A673 (cell line): ENCODE measurements around the gene RASA2.

Source experiments
- EZH2 ChIP-seq: fragments of 200-600 bp; sonication (generic); IDR thresholded peaks from 2 replicates; pipeline ENCODE4 v1.6.1; 2017; ENCODE audit warnings: borderline replicate concordance, low read depth, mild to moderate bottlenecking, mixed read lengths, antibody characterized with exemption, low read length; ENCODE audit not compliant: poor library complexity, severe bottlenecking
- TF ChIP-seq, protein P1 (sequence below): fragments of 300-800, 200-600 bp; sonication (generic); conservative IDR thresholded peaks from 2 replicates; pipeline ENCODE4 v1.5.1; 2017; ENCODE audit warnings: low read depth, mild to moderate bottlenecking, antibody characterized with exemption, low read length, moderate library complexity, mixed read lengths

DNA sequence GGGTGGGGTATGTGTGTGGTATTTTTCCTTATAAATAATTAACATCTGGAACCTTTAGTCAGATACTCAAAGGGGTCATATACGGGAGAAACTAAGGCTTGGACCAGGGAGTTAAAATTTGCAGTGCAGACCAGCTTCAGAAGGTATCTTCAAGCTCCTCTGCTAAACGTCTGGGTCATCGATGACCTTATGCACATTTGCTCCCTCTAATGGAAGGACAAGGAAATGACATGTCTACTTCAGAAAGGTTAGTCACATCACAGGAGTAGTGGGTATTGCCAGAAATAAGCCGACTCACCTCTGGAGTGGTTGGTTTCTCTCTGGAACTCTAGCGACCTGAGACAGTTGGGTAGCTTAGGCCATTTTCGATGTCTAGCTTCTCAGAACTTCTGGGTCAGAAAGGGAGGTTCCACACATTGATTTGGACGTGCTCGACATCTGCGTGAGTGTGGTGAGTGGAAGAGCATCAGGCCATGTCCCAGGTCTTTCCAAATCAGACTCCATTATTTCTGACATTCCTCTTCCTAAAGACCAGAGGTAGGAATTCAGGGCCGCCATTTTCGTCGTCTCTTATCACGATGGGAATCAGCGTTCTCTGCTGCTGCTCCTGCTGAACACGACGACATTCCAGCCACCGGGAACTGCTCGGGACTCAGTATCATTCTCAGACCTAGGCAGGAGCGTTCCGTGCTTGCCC lies 31.8 kb upstream of the RASA2 start:
- TF ChIP-seq, protein P1, sequence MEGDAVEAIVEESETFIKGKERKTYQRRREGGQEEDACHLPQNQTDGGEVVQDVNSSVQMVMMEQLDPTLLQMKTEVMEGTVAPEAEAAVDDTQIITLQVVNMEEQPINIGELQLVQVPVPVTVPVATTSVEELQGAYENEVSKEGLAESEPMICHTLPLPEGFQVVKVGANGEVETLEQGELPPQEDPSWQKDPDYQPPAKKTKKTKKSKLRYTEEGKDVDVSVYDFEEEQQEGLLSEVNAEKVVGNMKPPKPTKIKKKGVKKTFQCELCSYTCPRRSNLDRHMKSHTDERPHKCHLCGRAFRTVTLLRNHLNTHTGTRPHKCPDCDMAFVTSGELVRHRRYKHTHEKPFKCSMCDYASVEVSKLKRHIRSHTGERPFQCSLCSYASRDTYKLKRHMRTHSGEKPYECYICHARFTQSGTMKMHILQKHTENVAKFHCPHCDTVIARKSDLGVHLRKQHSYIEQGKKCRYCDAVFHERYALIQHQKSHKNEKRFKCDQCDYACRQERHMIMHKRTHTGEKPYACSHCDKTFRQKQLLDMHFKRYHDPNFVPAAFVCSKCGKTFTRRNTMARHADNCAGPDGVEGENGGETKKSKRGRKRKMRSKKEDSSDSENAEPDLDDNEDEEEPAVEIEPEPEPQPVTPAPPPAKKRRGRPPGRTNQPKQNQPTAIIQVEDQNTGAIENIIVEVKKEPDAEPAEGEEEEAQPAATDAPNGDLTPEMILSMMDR: peak; percentile 66
- TF ChIP-seq EZH2: no peak
